GM13976 (cell line): ENCODE measurements around the gene ELN.
"Not testable (repeated sequence)": the region's sequence is repeated elsewhere in the genome, so short reads cannot be mapped to it uniquely, and the experiment has no call there.

Experiments used
- DNase-seq: peaks from one replicate; pipeline ENCODE4 v3.0.0; 2012; ENCODE audit warnings: low spot score
- in situ Hi-C: fragments of 300-500 bp; cut with MboI; formaldehyde crosslinking; loops from one replicate; pipeline ENCODE4 v1.12.0; 2022; ENCODE audit warnings: low sequenced_read_pairs, mixed read lengths, inconsistent platforms; ENCODE audit not compliant: unreplicated experiment
- TF ChIP-seq, protein P1 (sequence below): IDR thresholded peaks from 2 replicates; pipeline ENCODE4 v1.5.1; 2012; ENCODE audit warnings: borderline replicate concordance, mild to moderate bottlenecking; ENCODE audit not compliant: insufficient read depth; ENCODE audit errors: extremely low read depth, missing control alignments, control extremely low read depth

ELN gene

DNA sequence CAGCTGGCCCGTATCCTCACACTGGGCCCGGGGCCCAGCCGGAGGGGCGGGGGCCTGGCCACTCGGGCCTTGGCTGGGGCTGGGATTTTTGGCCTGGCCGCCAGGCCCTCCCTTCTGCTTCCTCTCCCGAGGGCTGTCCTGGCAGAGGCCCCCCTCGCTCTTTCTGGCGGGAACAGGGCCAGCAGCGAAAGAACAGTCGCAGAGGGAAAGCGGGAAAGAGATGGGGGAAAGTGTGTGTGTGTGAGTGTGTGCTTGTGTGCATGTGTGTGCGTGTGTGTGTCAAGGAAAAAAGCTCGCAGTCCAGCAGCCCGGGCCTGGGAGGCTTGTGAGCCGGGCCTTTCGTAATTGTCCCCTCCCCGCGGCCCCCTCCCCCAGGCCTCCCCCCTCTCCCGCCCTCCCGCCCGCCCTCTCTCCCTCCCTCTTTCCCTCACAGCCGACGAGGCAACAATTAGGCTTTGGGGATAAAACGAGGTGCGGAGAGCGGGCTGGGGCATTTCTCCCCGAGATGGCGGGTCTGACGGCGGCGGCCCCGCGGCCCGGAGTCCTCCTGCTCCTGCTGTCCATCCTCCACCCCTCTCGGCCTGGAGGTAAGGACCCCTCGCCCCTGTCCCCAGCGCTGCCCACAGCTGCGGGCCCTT, at the start of gene ELN:
TSS of gene ELN (plus strand) at position 491 of the 638 bp plus-strand sequence. CDS start at position 506, 15 bp downstream.
- TF ChIP-seq, protein P1, sequence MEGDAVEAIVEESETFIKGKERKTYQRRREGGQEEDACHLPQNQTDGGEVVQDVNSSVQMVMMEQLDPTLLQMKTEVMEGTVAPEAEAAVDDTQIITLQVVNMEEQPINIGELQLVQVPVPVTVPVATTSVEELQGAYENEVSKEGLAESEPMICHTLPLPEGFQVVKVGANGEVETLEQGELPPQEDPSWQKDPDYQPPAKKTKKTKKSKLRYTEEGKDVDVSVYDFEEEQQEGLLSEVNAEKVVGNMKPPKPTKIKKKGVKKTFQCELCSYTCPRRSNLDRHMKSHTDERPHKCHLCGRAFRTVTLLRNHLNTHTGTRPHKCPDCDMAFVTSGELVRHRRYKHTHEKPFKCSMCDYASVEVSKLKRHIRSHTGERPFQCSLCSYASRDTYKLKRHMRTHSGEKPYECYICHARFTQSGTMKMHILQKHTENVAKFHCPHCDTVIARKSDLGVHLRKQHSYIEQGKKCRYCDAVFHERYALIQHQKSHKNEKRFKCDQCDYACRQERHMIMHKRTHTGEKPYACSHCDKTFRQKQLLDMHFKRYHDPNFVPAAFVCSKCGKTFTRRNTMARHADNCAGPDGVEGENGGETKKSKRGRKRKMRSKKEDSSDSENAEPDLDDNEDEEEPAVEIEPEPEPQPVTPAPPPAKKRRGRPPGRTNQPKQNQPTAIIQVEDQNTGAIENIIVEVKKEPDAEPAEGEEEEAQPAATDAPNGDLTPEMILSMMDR, result no peak
- no peak for DNase-seq

DNA sequence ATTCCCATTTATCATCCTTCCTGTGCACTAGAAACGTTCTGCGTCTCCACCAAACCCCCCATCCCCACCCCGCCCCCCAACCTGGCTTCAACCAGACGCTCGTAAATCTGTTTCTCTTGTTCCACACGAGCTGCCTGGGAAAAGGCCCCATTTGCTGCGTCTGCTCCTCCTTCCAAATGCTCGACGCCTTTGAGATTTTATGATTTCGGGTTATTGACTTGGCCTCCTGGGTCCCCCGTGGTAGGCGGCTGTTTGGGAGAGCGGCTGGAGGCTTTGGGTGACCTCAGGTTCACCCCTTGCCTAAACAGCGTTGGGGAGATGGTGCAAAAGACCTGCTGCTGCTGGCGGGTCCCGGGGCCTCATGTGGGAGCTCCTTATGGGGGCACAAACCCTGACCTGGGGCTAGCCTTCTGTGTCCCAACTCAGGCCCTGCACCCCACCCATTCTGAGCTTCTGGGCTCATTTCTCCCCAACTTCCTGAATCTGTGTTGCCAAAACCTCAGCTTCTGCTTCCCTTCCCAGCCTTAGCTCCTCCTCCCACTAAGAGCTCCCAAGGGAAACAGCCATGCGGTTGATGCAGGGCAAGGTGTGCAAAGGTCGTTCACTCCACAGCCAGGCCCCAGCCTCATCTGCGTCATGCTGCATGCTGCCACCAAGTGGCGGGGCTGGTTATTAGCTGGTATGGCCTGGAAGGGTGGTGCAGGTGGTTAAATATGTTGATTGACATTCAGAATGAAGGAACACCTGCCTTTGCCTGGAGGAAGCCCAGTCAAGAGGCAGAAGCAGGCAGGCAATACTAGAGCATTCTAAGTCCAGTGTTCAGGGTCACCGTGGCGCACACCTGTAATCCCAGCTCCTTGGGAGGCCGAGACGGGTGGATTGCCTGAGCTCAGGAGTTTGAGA, 49.1 kb upstream of the ELN start:
- DNase-seq, result peak; percentile 78
- TF ChIP-seq, protein P1, result peak; percentile 29
- in situ Hi-C loops, result no loop called here

More for the DNA sequence above, at the start of gene ELN:
- in situ Hi-C loops, result no loop called here

DNA sequence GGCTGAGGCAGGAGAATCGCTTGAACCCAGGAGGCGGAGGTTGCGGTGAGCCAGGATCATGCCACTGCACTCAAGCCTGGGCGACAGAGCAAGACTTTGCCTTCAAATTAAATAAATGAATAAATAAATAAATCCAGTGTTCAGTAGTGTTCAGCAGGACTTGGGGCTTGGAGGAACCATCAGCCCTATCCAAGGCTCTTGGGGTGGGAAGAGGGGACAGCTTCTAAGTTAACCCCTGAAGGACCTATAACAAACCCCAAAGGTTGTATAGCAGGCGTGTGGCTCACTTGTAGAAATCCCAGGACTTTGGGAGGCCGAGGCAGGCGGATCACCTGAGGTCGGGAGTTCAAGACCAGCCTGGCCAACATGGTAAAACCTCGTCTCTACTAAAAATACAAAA, 48.3 kb upstream of the ELN start:
- peak; percentile 8 for DNase-seq
- in situ Hi-C loops, result not testable (repeated sequence)

DNA sequence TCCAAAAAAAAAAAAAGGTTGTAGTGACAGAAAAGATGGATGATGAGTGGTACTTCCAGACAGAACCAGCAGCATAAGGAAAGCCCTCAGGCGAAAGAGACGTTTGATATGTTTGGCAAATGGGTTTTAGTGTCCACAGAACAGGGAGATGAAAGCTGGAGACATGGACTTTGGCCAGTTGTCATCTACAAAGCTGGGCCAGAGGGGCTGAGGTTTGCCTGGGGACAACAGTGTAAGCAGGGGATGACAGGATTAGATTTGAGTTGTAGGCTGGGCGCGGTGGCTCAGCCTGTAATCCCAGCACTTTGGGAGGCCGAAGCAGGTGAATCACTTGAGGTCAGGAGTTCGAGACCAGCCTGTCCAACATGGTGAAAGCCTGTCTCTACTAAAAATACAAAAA, 47.8 kb upstream of the ELN start:
- DNase-seq, result peak; percentile 7
- in situ Hi-C loops, result no loop called here
- TF ChIP-seq, protein P1, result no peak

DNA sequence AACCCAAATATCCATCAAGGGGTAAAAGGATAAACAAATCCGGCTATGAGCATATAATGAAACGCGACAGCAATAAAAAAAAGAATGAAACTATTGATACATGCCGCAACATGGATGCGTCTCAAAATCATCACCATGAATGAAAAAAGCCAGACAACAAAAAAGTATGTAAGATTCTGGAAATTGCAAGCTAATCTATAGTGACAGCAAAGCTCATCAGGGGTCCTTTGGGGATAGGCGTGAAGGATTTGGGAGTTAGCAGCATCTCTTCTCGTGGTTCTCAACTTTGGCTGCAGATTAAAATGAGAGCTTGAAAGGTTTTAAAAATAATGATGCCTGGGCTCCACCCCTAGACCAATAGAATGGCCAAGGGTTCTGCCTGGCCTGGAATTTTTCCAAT, 46.0 kb upstream of the ELN start:
- TF ChIP-seq, protein P1, result no peak
- in situ Hi-C loops, result no loop called here
- no peak for DNase-seq

DNA sequence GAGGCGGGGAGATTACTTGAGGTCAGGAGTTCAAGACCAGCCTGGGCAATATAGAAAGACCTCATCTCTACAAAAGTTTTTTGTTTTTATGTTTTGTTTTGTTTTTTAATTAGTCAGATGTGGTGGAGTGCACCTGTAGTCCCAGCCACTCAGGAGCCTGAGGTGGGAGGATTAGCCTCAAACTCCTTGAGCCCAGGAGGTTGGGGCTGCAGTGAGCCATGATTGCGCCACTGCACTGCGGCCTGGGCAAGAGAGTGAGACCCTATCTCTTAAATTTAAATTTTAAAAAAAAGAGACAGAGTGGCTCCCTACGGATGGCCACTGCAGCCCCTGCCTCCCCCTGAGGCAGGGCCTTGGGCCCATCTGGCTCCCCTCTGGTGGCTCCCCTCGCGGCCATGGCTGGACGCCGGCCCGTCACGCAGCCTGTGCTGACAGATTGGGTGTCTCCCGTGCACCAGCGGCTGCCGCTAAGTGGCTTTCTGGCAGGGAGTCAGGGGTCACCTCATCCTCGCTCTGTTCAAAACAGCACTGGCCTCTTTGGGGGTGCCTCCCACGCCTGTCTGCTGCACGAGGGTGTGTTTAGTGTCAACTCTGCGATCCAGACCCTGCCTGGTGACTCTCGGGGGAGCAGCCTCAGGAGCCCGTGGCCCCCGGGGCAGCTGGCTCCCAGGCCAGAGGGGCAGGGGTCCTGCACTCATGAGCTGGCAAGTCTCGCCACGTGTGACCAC, 44.4 kb upstream of the ELN start:
- in situ Hi-C loops, result no loop called here
- no peak for DNase-seq
- TF ChIP-seq, protein P1, result no peak
